ENCODE results near the gene DMKN. TPM values are rescaled to one million over a fixed set of nuclear protein-coding genes. Genes with fewer than 3 reads are reported as not detected.
A peak's percentile ranks its signal among the peaks of the same experiment; 100 is the strongest.

The DMKN gene
- total and polyA plus RNA-seq, 9 of the 15 experiments (the other 6 are each of a cell fraction or from before 2014, with no cell fraction given): 0.36 to 0.53 TPM; not detected in 7

GRCh38 chr19:35557539-35558399 is 44.3 kb upstream of the DMKN start (continued):
- TF ChIP-seq, protein P1, sequence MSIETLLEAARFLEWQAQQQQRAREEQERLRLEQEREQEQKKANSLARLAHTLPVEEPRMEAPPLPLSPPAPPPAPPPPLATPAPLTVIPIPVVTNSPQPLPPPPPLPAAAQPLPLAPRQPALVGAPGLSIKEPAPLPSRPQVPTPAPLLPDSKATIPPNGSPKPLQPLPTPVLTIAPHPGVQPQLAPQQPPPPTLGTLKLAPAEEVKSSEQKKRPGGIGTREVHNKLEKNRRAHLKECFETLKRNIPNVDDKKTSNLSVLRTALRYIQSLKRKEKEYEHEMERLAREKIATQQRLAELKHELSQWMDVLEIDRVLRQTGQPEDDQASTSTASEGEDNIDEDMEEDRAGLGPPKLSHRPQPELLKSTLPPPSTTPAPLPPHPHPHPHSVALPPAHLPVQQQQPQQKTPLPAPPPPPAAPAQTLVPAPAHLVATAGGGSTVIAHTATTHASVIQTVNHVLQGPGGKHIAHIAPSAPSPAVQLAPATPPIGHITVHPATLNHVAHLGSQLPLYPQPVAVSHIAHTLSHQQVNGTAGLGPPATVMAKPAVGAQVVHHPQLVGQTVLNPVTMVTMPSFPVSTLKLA (conservative IDR thresholded peaks at IDR 0.05): peak in 1 of 2 experiments; percentile 58; a peak in 2 of 4 replicates
- TF ChIP-seq ZNF263 (CRISPR knock-in tag; IDR thresholded peaks at IDR 0.05; ENCODE audit: borderline replicate concordance) (peak; percentile 99), GMEB1 (CRISPR knock-in tag; IDR thresholded peaks at IDR 0.05) (no peak), CEBPB (tag; IDR thresholded peaks at IDR 0.05) (no peak), KLF16 (IDR thresholded peaks at IDR 0.05) (no peak), FOXA3 (CRISPR knock-in tag; conservative IDR thresholded peaks at IDR 0.05 in 1 of 2, IDR thresholded peaks at IDR 0.05 in 1 of 2) (no peak), RCOR1 (IDR thresholded peaks at IDR 0.05; ENCODE audit: borderline replicate concordance in 1 of 2, low read depth in 2 of 2, low read length in 2 of 2) (peak in 1 of 2 experiments; percentile 68; a peak in 2 of 4 replicates)
- TF ChIP-seq, protein P2, sequence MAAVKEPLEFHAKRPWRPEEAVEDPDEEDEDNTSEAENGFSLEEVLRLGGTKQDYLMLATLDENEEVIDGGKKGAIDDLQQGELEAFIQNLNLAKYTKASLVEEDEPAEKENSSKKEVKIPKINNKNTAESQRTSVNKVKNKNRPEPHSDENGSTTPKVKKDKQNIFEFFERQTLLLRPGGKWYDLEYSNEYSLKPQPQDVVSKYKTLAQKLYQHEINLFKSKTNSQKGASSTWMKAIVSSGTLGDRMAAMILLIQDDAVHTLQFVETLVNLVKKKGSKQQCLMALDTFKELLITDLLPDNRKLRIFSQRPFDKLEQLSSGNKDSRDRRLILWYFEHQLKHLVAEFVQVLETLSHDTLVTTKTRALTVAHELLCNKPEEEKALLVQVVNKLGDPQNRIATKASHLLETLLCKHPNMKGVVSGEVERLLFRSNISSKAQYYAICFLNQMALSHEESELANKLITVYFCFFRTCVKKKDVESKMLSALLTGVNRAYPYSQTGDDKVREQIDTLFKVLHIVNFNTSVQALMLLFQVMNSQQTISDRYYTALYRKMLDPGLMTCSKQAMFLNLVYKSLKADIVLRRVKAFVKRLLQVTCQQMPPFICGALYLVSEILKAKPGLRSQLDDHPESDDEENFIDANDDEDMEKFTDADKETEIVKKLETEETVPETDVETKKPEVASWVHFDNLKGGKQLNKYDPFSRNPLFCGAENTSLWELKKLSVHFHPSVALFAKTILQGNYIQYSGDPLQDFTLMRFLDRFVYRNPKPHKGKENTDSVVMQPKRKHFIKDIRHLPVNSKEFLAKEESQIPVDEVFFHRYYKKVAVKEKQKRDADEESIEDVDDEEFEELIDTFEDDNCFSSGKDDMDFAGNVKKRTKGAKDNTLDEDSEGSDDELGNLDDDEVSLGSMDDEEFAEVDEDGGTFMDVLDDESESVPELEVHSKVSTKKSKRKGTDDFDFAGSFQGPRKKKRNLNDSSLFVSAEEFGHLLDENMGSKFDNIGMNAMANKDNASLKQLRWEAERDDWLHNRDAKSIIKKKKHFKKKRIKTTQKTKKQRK (IDR thresholded peaks at IDR 0.05; ENCODE audit: borderline replicate concordance, low read depth, low read length): no peak
